ENCODE data around the gene RNF114.

RNF114 gene

GRCh38 chr20:49979030-49979832 is 43.0 kb downstream of the RNF114 start:
- H3K27me3 Mint-ChIP-seq: peaks cover 3% of the 10 kb centered on the region
- ATAC-seq (ENCODE audit: low read depth) (peak; percentile 41), DNase-seq (ENCODE audit: low spot score in 2 of 2) (peak; percentile 77 to 82)
- H3K36me3 Mint-ChIP-seq: no peaks in the 10 kb centered on the region
- peaks cover 8% of the 10 kb centered on the region for H3K4me1 Mint-ChIP-seq
- H3K27ac Mint-ChIP-seq: no peak overlapping the region
- no peak overlapping the region for H3K4me3 Mint-ChIP-seq
- H3K9me3 Mint-ChIP-seq: no peaks in the 10 kb centered on the region

- Mint-ChIP-seq H3K4me3 (no peak overlapping the region), H3K36me3 (no peaks in the 10 kb centered on the region), H3K9me3 (no peaks in the 10 kb centered on the region), H3K27ac (no peak overlapping the region), H3K4me1 (peaks cover 8% of the 10 kb centered on the region), H3K27me3 (peaks cover 3% of the 10 kb centered on the region)
- DNase-seq (ENCODE audit: low spot score in 2 of 2) (no peak), ATAC-seq (ENCODE audit: low read depth) (no peak)
Observed at GRCh38 chr20:49980140-49981008, 44.2 kb downstream of the RNF114 start.

GRCh38 chr20:49981218-49982071 is 45.2 kb downstream of the RNF114 start:
- no peaks in the 10 kb centered on the region for H3K9me3 Mint-ChIP-seq
- peak overlapping the region; percentile 14 for H3K4me3 Mint-ChIP-seq
- DNase-seq (ENCODE audit: low spot score in 2 of 2) (no peak), ATAC-seq (ENCODE audit: low read depth) (no peak)
- no peak overlapping the region for H3K27ac Mint-ChIP-seq
- peaks cover 8% of the 10 kb centered on the region for H3K4me1 Mint-ChIP-seq
- H3K36me3 Mint-ChIP-seq: no peaks in the 10 kb centered on the region
- H3K27me3 Mint-ChIP-seq: peaks cover 3% of the 10 kb centered on the region

GRCh38 chr20:49982072-49982345 is 45.8 kb downstream of the RNF114 start:
- no peaks in the 10 kb centered on the region for H3K9me3 Mint-ChIP-seq
- ATAC-seq (ENCODE audit: low read depth): no peak
- no peak overlapping the region for H3K27ac Mint-ChIP-seq
- H3K36me3 Mint-ChIP-seq: no peaks in the 10 kb centered on the region
- peaks cover 8% of the 10 kb centered on the region for H3K4me1 Mint-ChIP-seq
- H3K4me3 Mint-ChIP-seq: peak overlapping the region; percentile 79
- peaks cover 3% of the 10 kb centered on the region for H3K27me3 Mint-ChIP-seq
- peak in 1 of 2 donors; percentile 22 for DNase-seq (ENCODE audit: low spot score in 2 of 2)

- H3K36me3 Mint-ChIP-seq: no peaks in the 10 kb centered on the region
- H3K27me3 Mint-ChIP-seq: peaks cover 3% of the 10 kb centered on the region
- DNase-seq (ENCODE audit: low spot score in 2 of 2): peak; percentile 73 to 81
- ATAC-seq (ENCODE audit: low read depth): peak; percentile 93
- H3K4me3 Mint-ChIP-seq: peak within 1 kb of the TSS; percentile 79
- peak within 1 kb of the TSS; percentile 38 for H3K27ac Mint-ChIP-seq
- no peaks in the 10 kb centered on the region for H3K9me3 Mint-ChIP-seq
- peaks cover 8% of the 10 kb centered on the region for H3K4me1 Mint-ChIP-seq
Observed at GRCh38 chr20:49982346-49983122, 46.3 kb downstream of the RNF114 start, which contains the start of gene SNAI1. SNAI1 (plus strand) TSS chr20:49982980; CDS start chr20:49983060, 80 bp downstream.

- H3K4me1 Mint-ChIP-seq: peaks cover 8% of the 10 kb centered on the region
- peak overlapping the region; percentile 38 for H3K27ac Mint-ChIP-seq
- no peak for DNase-seq (ENCODE audit: low spot score in 2 of 2)
- no peaks in the 10 kb centered on the region for H3K36me3 Mint-ChIP-seq
- peaks cover 3% of the 10 kb centered on the region for H3K27me3 Mint-ChIP-seq
- no peaks in the 10 kb centered on the region for H3K9me3 Mint-ChIP-seq
- H3K4me3 Mint-ChIP-seq: peak overlapping the region; percentile 59
- no peak for ATAC-seq (ENCODE audit: low read depth)
Observed at GRCh38 chr20:49983123-49983847, 47.1 kb downstream of the RNF114 start.

GRCh38 chr20:49983848-49984408 is 47.7 kb downstream of the RNF114 start:
- ATAC-seq (ENCODE audit: low read depth) (no peak), DNase-seq (ENCODE audit: low spot score in 2 of 2) (no peak)
- H3K27ac Mint-ChIP-seq: no peak overlapping the region
- peaks cover 8% of the 10 kb centered on the region for H3K4me1 Mint-ChIP-seq
- H3K36me3 Mint-ChIP-seq: no peaks in the 10 kb centered on the region
- peaks cover 3% of the 10 kb centered on the region for H3K27me3 Mint-ChIP-seq
- no peaks in the 10 kb centered on the region for H3K9me3 Mint-ChIP-seq
- peak overlapping the region; percentile 46 for H3K4me3 Mint-ChIP-seq

- H3K27ac Mint-ChIP-seq: no peak overlapping the region
- DNase-seq (ENCODE audit: low spot score in 2 of 2): no peak
- peaks cover 8% of the 10 kb centered on the region for H3K4me1 Mint-ChIP-seq
- H3K27me3 Mint-ChIP-seq: peaks cover 3% of the 10 kb centered on the region
- H3K4me3 Mint-ChIP-seq: no peak overlapping the region
- no peaks in the 10 kb centered on the region for H3K36me3 Mint-ChIP-seq
- ATAC-seq (ENCODE audit: low read depth): no peak
- no peaks in the 10 kb centered on the region for H3K9me3 Mint-ChIP-seq
Observed at GRCh38 chr20:49984426-49985153, 48.4 kb downstream of the RNF114 start.

- no peaks in the 10 kb centered on the region for H3K36me3 Mint-ChIP-seq
- no peak overlapping the region for H3K27ac Mint-ChIP-seq
- H3K27me3 Mint-ChIP-seq: peaks cover 4% of the 10 kb centered on the region
- no peaks in the 10 kb centered on the region for H3K9me3 Mint-ChIP-seq
- ATAC-seq (ENCODE audit: low read depth) (no peak), DNase-seq (ENCODE audit: low spot score in 2 of 2) (no peak)
- H3K4me1 Mint-ChIP-seq: peaks cover 8% of the 10 kb centered on the region
- H3K4me3 Mint-ChIP-seq: no peak overlapping the region
Observed at GRCh38 chr20:49985157-49985556, 49.0 kb downstream of the RNF114 start.

GRCh38 chr20:49985617-49986016 is 49.4 kb downstream of the RNF114 start:
- H3K27ac Mint-ChIP-seq: no peak overlapping the region
- H3K4me3 Mint-ChIP-seq: no peak overlapping the region

GRCh38 chr20:49986049-49986448 is 49.9 kb downstream of the RNF114 start:
- Mint-ChIP-seq H3K27ac (no peak overlapping the region), H3K4me1 (peaks cover 6% of the 10 kb centered on the region), H3K4me3 (no peak overlapping the region), H3K27me3 (peaks cover 5% of the 10 kb centered on the region), H3K9me3 (no peaks in the 10 kb centered on the region), H3K36me3 (no peaks in the 10 kb centered on the region)
- DNase-seq (ENCODE audit: low spot score in 2 of 2) (no peak), ATAC-seq (ENCODE audit: low read depth) (no peak)

More at GRCh38 chr20:49985617-49986016, 49.4 kb downstream of the RNF114 start:
- Mint-ChIP-seq H3K36me3 (no peaks in the 10 kb centered on the region), H3K9me3 (no peaks in the 10 kb centered on the region), H3K27me3 (peaks cover 5% of the 10 kb centered on the region), H3K4me1 (peaks cover 8% of the 10 kb centered on the region)
- ATAC-seq (ENCODE audit: low read depth) (no peak), DNase-seq (ENCODE audit: low spot score in 2 of 2) (no peak)

All from memory B cell (primary cell).